ENCODE results near the gene CECR2. TPM values are rescaled to one million over a fixed set of nuclear protein-coding genes. Genes with fewer than 3 reads are reported as not detected.

CECR2 gene
- polyA plus RNA-seq, 1 of the 3 experiments (the other 2 are of a cell fraction), result not detected

DNA sequence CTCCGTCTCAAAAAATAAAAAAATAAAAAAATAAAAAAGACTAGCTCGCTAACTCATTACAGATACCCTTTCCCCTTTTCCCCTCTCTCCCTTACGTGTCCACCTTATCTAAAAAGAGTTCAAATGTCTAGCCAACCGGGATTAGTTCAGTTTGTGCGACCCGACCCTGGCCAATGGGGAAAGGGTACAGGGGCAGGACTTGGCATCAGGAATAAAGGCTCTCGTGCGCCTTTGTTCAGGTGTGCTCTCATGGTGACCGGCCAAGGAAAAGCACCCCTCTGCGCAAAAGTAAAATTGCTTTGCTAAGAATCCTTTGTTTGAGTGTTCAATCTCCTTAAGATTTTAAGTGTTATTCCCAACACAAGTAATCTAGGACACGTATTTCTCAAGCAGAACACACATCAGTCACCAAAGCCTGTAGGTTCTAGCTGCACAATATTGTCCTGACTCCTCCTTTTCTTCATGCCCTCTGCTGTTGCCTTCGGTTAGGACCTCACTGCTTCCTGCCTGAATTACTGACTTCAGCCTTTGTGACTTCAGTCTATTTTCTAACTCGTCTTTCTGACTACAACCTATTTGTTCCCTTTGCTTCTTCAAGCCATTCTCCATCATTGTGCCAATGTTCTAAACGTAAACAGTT lies 20.7 kb upstream of the CECR2 start:
- Histone ChIP-seq H3K27me3 (ENCODE audit: insufficient read depth) (peaks cover 17% of the 10 kb centered on the region; the same call in 1 of the 2 replicates), H3K27ac (ENCODE audit: low read depth in 2 of 2, low read length in 1 of 2) (no peak overlapping the region), H2AFZ (ENCODE audit: low read depth) (no peak overlapping the region), H3K36me3 (replicated peaks in 1 of 2; ENCODE audit: control insufficient read depth in 1 of 2, insufficient read depth in 2 of 2, low read length in 1 of 2) (no peaks in the 10 kb centered on the region), H3K9ac (no peak overlapping the region), H3K4me1 (ENCODE audit: control insufficient read depth in 1 of 2, insufficient read depth in 2 of 2, low read depth in 1 of 2, low read length in 1 of 2) (no peaks in the 10 kb centered on the region), H3K79me2 (ENCODE audit: insufficient read depth) (no peaks in the 10 kb centered on the region), H3K4me3 (ENCODE audit: low read depth in 2 of 2, low read length in 1 of 2) (no peak overlapping the region), H3F3A (replicated peaks; ENCODE audit: insufficient read depth) (no peaks in the 10 kb centered on the region), H3K9me3 (no peaks in the 10 kb centered on the region), H3K9me2 (no peaks in the 10 kb centered on the region), H3K4me2 (peak overlapping the region; percentile 54; the same call in 1 of the 2 replicates), H4K20me1 (ENCODE audit: insufficient read depth) (no peaks in the 10 kb centered on the region)
- WGBS (ENCODE audit: low lambda C conversion rate), result 27% methylated on average over 14 of the region's 14 CpGs
- TF ChIP-seq MXI1 (IDR thresholded peaks at IDR 0.05; ENCODE audit: low read depth, low read length) (no peak), TCF12 (IDR thresholded peaks at IDR 0.05) (no peak), CHD2 (IDR thresholded peaks at IDR 0.05; ENCODE audit: low read length, partially characterized antibody) (no peak), TEAD4 (IDR thresholded peaks at IDR 0.05; ENCODE audit: borderline replicate concordance, insufficient read depth) (no peak)
- ChIA-PET CTCF (no interaction called here), POLR2A (no interaction called here)
- DNase-seq, result no peak

DNA sequence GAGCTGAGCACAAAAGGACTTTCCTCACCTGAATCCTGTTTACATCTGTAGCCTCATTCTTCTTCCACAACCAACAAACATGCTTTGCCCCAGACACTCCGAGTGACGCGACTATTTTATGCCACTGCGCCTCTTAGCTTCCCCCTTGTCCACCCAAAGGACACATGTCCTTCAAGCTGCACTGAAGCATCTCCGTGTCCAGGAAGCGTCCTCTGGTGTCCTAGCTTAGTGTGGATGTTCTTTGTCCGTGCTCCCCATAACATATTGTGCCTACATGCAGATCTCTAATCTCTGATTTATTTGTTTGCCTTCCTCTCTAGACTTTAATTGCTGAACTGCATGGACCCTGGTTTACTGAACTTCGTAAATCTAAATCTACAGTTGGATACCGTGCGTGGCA lies 20.1 kb upstream of the CECR2 start:
- ChIA-PET POLR2A (no interaction called here), CTCF (no interaction called here)
- Histone ChIP-seq H3K4me3 (ENCODE audit: low read depth in 2 of 2, low read length in 1 of 2) (no peak overlapping the region), H3K27me3 (ENCODE audit: insufficient read depth) (peaks cover 17% of the 10 kb centered on the region; the same call in 1 of the 2 replicates), H3K9ac (no peak overlapping the region), H4K20me1 (ENCODE audit: insufficient read depth) (no peaks in the 10 kb centered on the region), H2AFZ (ENCODE audit: low read depth) (no peak overlapping the region), H3K27ac (ENCODE audit: low read depth in 2 of 2, low read length in 1 of 2) (no peak overlapping the region), H3K9me2 (no peaks in the 10 kb centered on the region), H3K36me3 (replicated peaks in 1 of 2; ENCODE audit: control insufficient read depth in 1 of 2, insufficient read depth in 2 of 2, low read length in 1 of 2) (no peaks in the 10 kb centered on the region), H3K4me2 (peak overlapping the region; percentile 54), H3K4me1 (ENCODE audit: control insufficient read depth in 1 of 2, insufficient read depth in 2 of 2, low read depth in 1 of 2, low read length in 1 of 2) (no peaks in the 10 kb centered on the region), H3K9me3 (no peaks in the 10 kb centered on the region), H3F3A (replicated peaks; ENCODE audit: insufficient read depth) (no peaks in the 10 kb centered on the region), H3K79me2 (ENCODE audit: insufficient read depth) (no peaks in the 10 kb centered on the region)
- 6% methylated on average over 10 of the region's 10 CpGs for WGBS (ENCODE audit: low lambda C conversion rate)
- DNase-seq, result no peak
- TF ChIP-seq, protein P1, sequence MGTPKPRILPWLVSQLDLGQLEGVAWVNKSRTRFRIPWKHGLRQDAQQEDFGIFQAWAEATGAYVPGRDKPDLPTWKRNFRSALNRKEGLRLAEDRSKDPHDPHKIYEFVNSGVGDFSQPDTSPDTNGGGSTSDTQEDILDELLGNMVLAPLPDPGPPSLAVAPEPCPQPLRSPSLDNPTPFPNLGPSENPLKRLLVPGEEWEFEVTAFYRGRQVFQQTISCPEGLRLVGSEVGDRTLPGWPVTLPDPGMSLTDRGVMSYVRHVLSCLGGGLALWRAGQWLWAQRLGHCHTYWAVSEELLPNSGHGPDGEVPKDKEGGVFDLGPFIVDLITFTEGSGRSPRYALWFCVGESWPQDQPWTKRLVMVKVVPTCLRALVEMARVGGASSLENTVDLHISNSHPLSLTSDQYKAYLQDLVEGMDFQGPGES (IDR thresholded peaks at IDR 0.05; ENCODE audit: low read depth, low read length), result no peak
- TF ChIP-seq SMC3 (IDR thresholded peaks at IDR 0.05; ENCODE audit: low read depth, low read length), result no peak
- no peak for TF ChIP-seq TEAD4 (IDR thresholded peaks at IDR 0.05; ENCODE audit: borderline replicate concordance, insufficient read depth)
- no peak for TF ChIP-seq FOXM1 (IDR thresholded peaks at IDR 0.05; ENCODE audit: low read depth)
- TF ChIP-seq EP300 (IDR thresholded peaks at IDR 0.05; ENCODE audit: borderline replicate concordance in 1 of 2, low read depth in 1 of 2, low read length in 1 of 2), result no peak
- TF ChIP-seq, protein P2, sequence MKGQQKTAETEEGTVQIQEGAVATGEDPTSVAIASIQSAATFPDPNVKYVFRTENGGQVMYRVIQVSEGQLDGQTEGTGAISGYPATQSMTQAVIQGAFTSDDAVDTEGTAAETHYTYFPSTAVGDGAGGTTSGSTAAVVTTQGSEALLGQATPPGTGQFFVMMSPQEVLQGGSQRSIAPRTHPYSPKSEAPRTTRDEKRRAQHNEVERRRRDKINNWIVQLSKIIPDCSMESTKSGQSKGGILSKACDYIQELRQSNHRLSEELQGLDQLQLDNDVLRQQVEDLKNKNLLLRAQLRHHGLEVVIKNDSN (IDR thresholded peaks at IDR 0.05; ENCODE audit: borderline replicate concordance, low read depth), result no peak
- TF ChIP-seq TCF12 (IDR thresholded peaks at IDR 0.05), result no peak
- TF ChIP-seq GATA2 (CRISPR knock-in tag; IDR thresholded peaks at IDR 0.05), result no peak
- no peak for TF ChIP-seq FOXJ3 (CRISPR knock-in tag; IDR thresholded peaks at IDR 0.05)
- TF ChIP-seq RFX5 (IDR thresholded peaks at IDR 0.05; ENCODE audit: low read length), result no peak
- TF ChIP-seq JUND (IDR thresholded peaks at IDR 0.05), result no peak
- TF ChIP-seq CHD2 (IDR thresholded peaks at IDR 0.05; ENCODE audit: low read length, partially characterized antibody), result no peak
- TF ChIP-seq, protein P3, sequence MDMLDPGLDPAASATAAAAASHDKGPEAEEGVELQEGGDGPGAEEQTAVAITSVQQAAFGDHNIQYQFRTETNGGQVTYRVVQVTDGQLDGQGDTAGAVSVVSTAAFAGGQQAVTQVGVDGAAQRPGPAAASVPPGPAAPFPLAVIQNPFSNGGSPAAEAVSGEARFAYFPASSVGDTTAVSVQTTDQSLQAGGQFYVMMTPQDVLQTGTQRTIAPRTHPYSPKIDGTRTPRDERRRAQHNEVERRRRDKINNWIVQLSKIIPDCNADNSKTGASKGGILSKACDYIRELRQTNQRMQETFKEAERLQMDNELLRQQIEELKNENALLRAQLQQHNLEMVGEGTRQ (IDR thresholded peaks at IDR 0.05; ENCODE audit: borderline replicate concordance, low read depth, low read length), result no peak
- no peak for TF ChIP-seq TAF1 (IDR thresholded peaks at IDR 0.05; ENCODE audit: borderline replicate concordance, low read depth, low read length)
- no peak for TF ChIP-seq SIN3A (IDR thresholded peaks at IDR 0.05; ENCODE audit: borderline replicate concordance, low read depth, low read length)
- TF ChIP-seq GABPA (IDR thresholded peaks at IDR 0.05; ENCODE audit: low read depth), result no peak
- TF ChIP-seq EZH2phosphoT487 (IDR thresholded peaks at IDR 0.05; ENCODE audit: borderline replicate concordance, low read depth), result no peak
- TF ChIP-seq ELF1 (IDR thresholded peaks at IDR 0.05), result no peak
